Heart right ventricle (tissue), 16 donors: ENCODE measurements around the gene CDH18. TPM values are rescaled to one million over a fixed set of nuclear protein-coding genes. Genes with fewer than 3 reads are reported as not detected.

Source experiments
- ATAC-seq, 8 donors: fragments of 200-7000 bp; cut with Tn5 transposase; one replicate each; pipeline ENCODE4 v1.9.1; 2020; ENCODE audit warnings: mild to moderate bottlenecking in 8 of 8, moderate library complexity in 8 of 8, moderate number of reproducible peaks in 1 of 8
- DNase-seq, 2 donors: peaks; one replicate each; pipeline ENCODE4 v3.0.0-alpha.2; 2020
- H3K27ac ChIP-seq, 10 donors: fragments of 200-600 bp; sonication (generic) in 2 of 10; one replicate each; pipeline versions ENCODE4 v1.5.0 to v1.8.0; 2020 to 2022; ENCODE audit warnings: mild to moderate bottlenecking in 3 of 10
- H3K27me3 ChIP-seq, 7 donors: fragments of 200-600 bp; one replicate each; pipeline ENCODE4 v1.8.0; 2021 to 2022; ENCODE audit warnings: mild to moderate bottlenecking in 2 of 7
- H3K36me3 ChIP-seq, 9 donors: fragments of 200-600 bp; sonication (generic) in 1 of 9; one replicate each; pipeline versions ENCODE4 v1.5.0 to v1.8.0; 2020 to 2022; ENCODE audit warnings: mild to moderate bottlenecking in 2 of 9
- H3K4me1 ChIP-seq, 9 donors: fragments of 200-600 bp; sonication (generic) in 1 of 9; one replicate each; pipeline versions ENCODE4 v1.5.0 to v1.8.0; 2020 to 2022; ENCODE audit warnings: mild to moderate bottlenecking in 4 of 9
- H3K4me3 ChIP-seq, 10 donors: fragments of 200-600 bp; sonication (generic) in 2 of 10; one replicate each; pipeline versions ENCODE4 v1.5.0 to v1.8.0; 2020 to 2022; ENCODE audit warnings: mild to moderate bottlenecking in 7 of 10, moderate library complexity in 2 of 10
- H3K9me3 ChIP-seq, 11 donors: fragments of 200-600 bp in 10 of 11; sonication (generic) in 2 of 11; one replicate each; pipeline versions ENCODE4 v1.5.0 to v1.8.0; 2013 to 2022; ENCODE audit warnings: mild to moderate bottlenecking in 2 of 11, control low read depth in 1 of 11, moderate library complexity in 1 of 11
- CTCF ChIP-seq, 9 donors: fragments of 200-600 bp; sonication (generic) in 2 of 9; IDR thresholded peaks; one replicate each; pipeline versions ENCODE4 v1.5.0 to v1.8.0; 2021 to 2022; ENCODE audit warnings: antibody characterized with exemption in 9 of 9, mild to moderate bottlenecking in 5 of 9, moderate library complexity in 1 of 9
- WGBS, 2 donors: extraction: QIAGEN DNeasy Blood & Tissue Kit; methylation state at CpG; one replicate each; pipeline ENCODE4 v1.1.7; 2013; ENCODE audit warnings: inconsistent platforms in 1 of 2; 5-methylcytosine and 5-hydroxymethylcytosine counted together
- intact Hi-C, 10 donors: fragments of 100-400 bp; cut with DNase I; formaldehyde crosslinking; loops; one replicate each; pipeline versions ENCODE4 v1.11.1 to v1.14.2; 2022
- polyA plus RNA-seq, 2 donors: library from polyadenylated mRNA; stranded (reverse); fragments of 200-250 nt; gene quantifications; one replicate each; pipeline ENCODE4 v1.2.3, GENCODE V29; 2013
- total RNA-seq, 10 donors: library from RNA; stranded (reverse); fragmentation: NEBNext Ultra II Directional in 3 of 10; extraction: Animal tissue kit (Norgen Biotek cat#: 25700) in 3 of 10; gene quantifications; one replicate each; pipeline versions ENCODE4 v1.2.1 to v1.2.4, GENCODE V29; 2021 to 2023
- donor health status: Arrhythmogenic right ventricular cardiomyopathy.
- donor health status: ischemic (EF 13 %, LVEDD 7.1; RV severe dilation, severe dysfunction).
- donor health status: healthy with polysubstance abuse.
- donor health status: DM: no; HTN: yes; CAD: no.
- donor health status: DM: no; HTN: no; CAD: no.
- donor health status: ischemic (EF 25% LVEDD 6.9; RV normal size, moderate dysfunction).
- donor health status: ischemic (EF 25% LVEDD 5.7; RV mildly dilated, moderate dysfunction).
- donor health status: healthy.
- donor health status: DM: yes; HTN: yes; CAD: no.
- donor health status: Ischemic cardiomyopathy.
- donor health status: ischemic (EF 35%, LVEDD 5.7; RV mildly dilated, moderate dysfunction).
- donor health status: nonischemic (EF 11% LVEDD 7.7; RV severe dilation, severe dysfunction).
- donor health status: DM: yes; HTN: yes; CAD: no.
- donor health status: PGD.
- donor health status: ischemic (EF 29% LVEDD 5.4; RV normal size, mild dysfunction).
- donor health status: nonischemic (EF 23%, LVEDD 6.1; RV moderate dilation, normal function).

The CDH18 gene
- total and polyA plus RNA-seq, 12 donors: not detected

GRCh38 chr5:19555876-19556275 is 432.1 kb downstream of the CDH18 start:
- H3K27me3 ChIP-seq: no peaks in the 10 kb centered on the region
- H3K9me3 ChIP-seq: peaks cover 0 to 36% (median 5%) of the 10 kb centered on the region in 11 donors
- no peak overlapping the region for H3K27ac ChIP-seq
- DNase-seq: no peak
- no peaks in the 10 kb centered on the region for H3K36me3 ChIP-seq
- no peak for ATAC-seq
- H3K4me3 ChIP-seq: no peak overlapping the region
- TF ChIP-seq CTCF (IDR thresholded peaks at IDR 0.05): no peak
- H3K4me1 ChIP-seq: no peaks in the 10 kb centered on the region
- intact Hi-C loops: no loop called here

GRCh38 chr5:19555436-19555835 is 432.6 kb downstream of the CDH18 start:
- Histone ChIP-seq H3K9me3 (peaks cover 0 to 37% (median 5%) of the 10 kb centered on the region in 11 donors), H3K4me3 (no peak overlapping the region), H3K27ac (no peak overlapping the region), H3K36me3 (no peaks in the 10 kb centered on the region), H3K4me1 (no peaks in the 10 kb centered on the region), H3K27me3 (no peaks in the 10 kb centered on the region)
- 73 to 85% methylated on average over 3 of the region's 3 CpGs for WGBS, 2 donors
- no peak for DNase-seq
- intact Hi-C loops: no loop called here
- no peak for ATAC-seq
- TF ChIP-seq CTCF (IDR thresholded peaks at IDR 0.05): no peak

- ATAC-seq (no peak), DNase-seq (no peak)
- 89 to 90% methylated on average over 1 of the region's 1 CpG for WGBS, 2 donors
- no peaks in the 10 kb centered on the region for H3K4me1 ChIP-seq
- H3K27ac ChIP-seq: no peak overlapping the region
- no peaks in the 10 kb centered on the region for H3K27me3 ChIP-seq
- H3K36me3 ChIP-seq: no peaks in the 10 kb centered on the region
- H3K4me3 ChIP-seq: no peak overlapping the region
- no peak for TF ChIP-seq CTCF (IDR thresholded peaks at IDR 0.05)
- peaks cover 0 to 31% (median 5%) of the 10 kb centered on the region in 11 donors for H3K9me3 ChIP-seq
- intact Hi-C loops: no loop called here
Observed at GRCh38 chr5:19554524-19554923, 433.5 kb downstream of the CDH18 start.

- Histone ChIP-seq H3K36me3 (no peaks in the 10 kb centered on the region), H3K27ac (no peak overlapping the region), H3K9me3 (peaks cover 0 to 24% (median 4%) of the 10 kb centered on the region in 11 donors), H3K4me3 (no peak overlapping the region), H3K27me3 (no peaks in the 10 kb centered on the region), H3K4me1 (no peaks in the 10 kb centered on the region)
- WGBS, 2 donors: 43 to 49% methylated on average over 3 of the region's 3 CpGs
- intact Hi-C loops: loop anchor here in 1 of 10 donors (5.0 kb wide), 1 partner anchor 700 kb away; no protein-coding TSS in a partner anchor
- ATAC-seq (peak in 1 of 8 donors; percentile 23), DNase-seq (peak in 1 of 2 donors; percentile 3)
- TF ChIP-seq CTCF (IDR thresholded peaks at IDR 0.05): no peak
Observed at GRCh38 chr5:19547640-19548039, 440.4 kb downstream of the CDH18 start.
